ENCODE data around the gene SRP14. TPM values are rescaled to one million over a fixed set of nuclear protein-coding genes. Genes with fewer than 3 reads are reported as not detected.

Gene SRP14
- total RNA-seq, 1 experiment from 2014 or later = 168 TPM

GRCh38 chr15:40070608-40071218 is 31.7 kb upstream of the SRP14 start:
- Histone ChIP-seq H3K36me3 (ENCODE audit: control insufficient read depth in 1 of 2, insufficient read depth in 2 of 2, low read length in 2 of 2) (no peaks in the 10 kb centered on the region), H3K79me2 (ENCODE audit: insufficient read depth, low read length) (no peaks in the 10 kb centered on the region), H3K4me1 (ENCODE audit: control insufficient read depth in 1 of 2, insufficient read depth in 2 of 2, low read length in 2 of 2) (peaks cover 18 to 24% of the 10 kb centered on the region in 2 experiments), H3K9me3 (ENCODE audit: control insufficient read depth in 1 of 2, insufficient read depth in 1 of 2, low read depth in 1 of 2, low read length in 2 of 2) (no peaks in the 10 kb centered on the region), H4K20me1 (ENCODE audit: insufficient read depth) (no peaks in the 10 kb centered on the region), H3K9ac (ENCODE audit: low read length) (no peak overlapping the region), H3K4me2 (ENCODE audit: low read length) (no peak overlapping the region), H3K9me2 (ENCODE audit: insufficient read depth) (no peaks in the 10 kb centered on the region), H3K27ac (ENCODE audit: low read depth, low read length) (no peak overlapping the region), H3K27me3 (ENCODE audit: insufficient read depth, low read length) (no peaks in the 10 kb centered on the region), H2AFZ (ENCODE audit: low read depth, low read length, poor library complexity, severe bottlenecking) (no peak overlapping the region), H3K4me3 (replicated peaks in 1 of 2; ENCODE audit: low read depth in 1 of 2, low read length in 2 of 2) (no peak overlapping the region)
- POLR2A ChIA-PET = interaction anchor here (0.6 kb wide), 1 partner anchor 29 kb away, joined by 4 read pairs; no protein-coding TSS in a partner anchor
- no peak for DNase-seq (ENCODE audit: low read depth, low spot score)
- CTCF ChIA-PET = interaction anchor here (1.6 kb wide), 1 partner anchor 25 kb away, joined by 5 read pairs; no protein-coding TSS in a partner anchor
- no peak for TF ChIP-seq ATF3 (IDR thresholded peaks at IDR 0.05)
- TF ChIP-seq YY1 (IDR thresholded peaks at IDR 0.05; ENCODE audit: extremely low read depth, insufficient replicate concordance, low read depth, low read length) = no peak
- no peak for TF ChIP-seq CTCF (IDR thresholded peaks at IDR 0.05 in 2 of 3, conservative IDR thresholded peaks at IDR 0.05 in 1 of 3; ENCODE audit: borderline replicate concordance in 1 of 3, insufficient read depth in 1 of 3, low read depth in 2 of 3, low read length in 2 of 3)
- no peak for TF ChIP-seq CEBPB (IDR thresholded peaks at IDR 0.05; ENCODE audit: low read depth)
- TF ChIP-seq ZNF274 (IDR thresholded peaks at IDR 0.05; ENCODE audit: low read depth, low read length) = no peak
- no peak for TF ChIP-seq ELF1 (IDR thresholded peaks at IDR 0.05; ENCODE audit: borderline replicate concordance, low read depth)
- no peak for TF ChIP-seq FOSL1 (IDR thresholded peaks at IDR 0.05; ENCODE audit: low read depth)
- TF ChIP-seq ZFX (IDR thresholded peaks at IDR 0.05) = no peak
- TF ChIP-seq TCF7L2 (IDR thresholded peaks at IDR 0.05; ENCODE audit: borderline replicate concordance, extremely low read depth, insufficient read depth, insufficient read length) = no peak
- no peak for TF ChIP-seq EGR1 (IDR thresholded peaks at IDR 0.05; ENCODE audit: low read depth)
- no peak for TF ChIP-seq MAX (IDR thresholded peaks at IDR 0.05)
- TF ChIP-seq POLR2AphosphoS5 (IDR thresholded peaks at IDR 0.05; ENCODE audit: low read depth, low read length) = no peak
- TF ChIP-seq SIN3A (IDR thresholded peaks at IDR 0.05; ENCODE audit: low read depth) = no peak
- no peak for TF ChIP-seq CBX3 (IDR thresholded peaks at IDR 0.05; ENCODE audit: low read depth)
- TF ChIP-seq POLR2A (IDR thresholded peaks at IDR 0.05; ENCODE audit: borderline replicate concordance, extremely low read depth, insufficient read depth, insufficient read length) = no peak
- TF ChIP-seq EZH2phosphoT487 (IDR thresholded peaks at IDR 0.05; ENCODE audit: borderline replicate concordance) = no peak
- ATAC-seq = no peak
- intact Hi-C loops (cut with micrococcal nuclease) = no loop called here
- BruUV-seq (replicated peaks) = no TSS peak
- RAD21 ChIA-PET (ENCODE audit: low non-redundant PET in 1 of 2, low total read pairs in 2 of 2, uncharacterized antibody in 2 of 2, unreplicated experiment in 2 of 2) = no interaction called here
